HPDE6-E6E7 (cell line): Measurements from ENCODE around the gene TGM5.
"Not testable (repeated sequence)": the region's sequence is repeated elsewhere in the genome, so short reads cannot be mapped to it uniquely, and the experiment has no call there.

Experiments
- DNase-seq: peaks from one replicate; pipeline ENCODE4 v3.0.0; 2011; ENCODE audit warnings: missing footprints; ENCODE audit errors: extremely low spot score

Gene TGM5

GRCh38 chr15:43266834-43267233 is at the start of gene TGM5:
TGM5 (minus strand) TSS chr15:43266928; CDS start chr15:43266849, 79 bp downstream.
- peak; percentile 89 for DNase-seq

- DNase-seq, result no peak
These were observed 47.4 kb upstream of the TGM5 start for GRCh38 chr15:43314171-43314570.

GRCh38 chr15:43312378-43312777 is 45.6 kb upstream of the TGM5 start:
- no peak for DNase-seq

GRCh38 chr15:43302205-43302817 is 35.6 kb upstream of the TGM5 start, which contains the start of gene TGM7:
TGM7 (minus strand) TSS chr15:43302255.
- DNase-seq, result no peak

GRCh38 chr15:43299884-43300283 is 33.2 kb upstream of the TGM5 start:
- no peak for DNase-seq

- no peak for DNase-seq
These were observed 32.7 kb upstream of the TGM5 start for GRCh38 chr15:43299411-43299810.

GRCh38 chr15:43294091-43294706 is 27.5 kb upstream of the TGM5 start:
- no peak for DNase-seq

- DNase-seq, result no peak
These were observed 26.7 kb upstream of the TGM5 start for GRCh38 chr15:43293432-43293831.

- DNase-seq, result no peak
These were observed 25.8 kb upstream of the TGM5 start for GRCh38 chr15:43292375-43293078.

- DNase-seq, result not testable (repeated sequence)
These were observed 22.9 kb upstream of the TGM5 start for GRCh38 chr15:43289656-43290055.

GRCh38 chr15:43287254-43287653 is 20.5 kb upstream of the TGM5 start:
- no peak for DNase-seq

- no peak for DNase-seq
These were observed 19.3 kb upstream of the TGM5 start for GRCh38 chr15:43286074-43286473.

GRCh38 chr15:43285609-43286037 is 18.9 kb upstream of the TGM5 start:
- peak; percentile 48 for DNase-seq

GRCh38 chr15:43283526-43283925 is 16.8 kb upstream of the TGM5 start:
- DNase-seq, result no peak

- no peak for DNase-seq
These were observed 15.3 kb upstream of the TGM5 start for GRCh38 chr15:43281926-43282602.

GRCh38 chr15:43280996-43281395 is 14.3 kb upstream of the TGM5 start:
- no peak for DNase-seq

GRCh38 chr15:43279496-43279895 is 12.8 kb upstream of the TGM5 start:
- DNase-seq, result no peak

- no peak for DNase-seq
These were observed 12.1 kb upstream of the TGM5 start for GRCh38 chr15:43278869-43279268.

- no peak for DNase-seq
These were observed 11.2 kb upstream of the TGM5 start for GRCh38 chr15:43277901-43278300.

- DNase-seq, result no peak
These were observed 10.6 kb upstream of the TGM5 start for GRCh38 chr15:43277231-43277823.

GRCh38 chr15:43276563-43277200 is 10.0 kb upstream of the TGM5 start:
- DNase-seq, result no peak
